H1 (cell line): ENCODE results near the gene NRXN3. TPM values are rescaled to one million over a fixed set of nuclear protein-coding genes. Genes with fewer than 3 reads are reported as not detected.

Experiments used
- CTCF ChIA-PET: fragments of 300-600 bp; sonication (Branson Sonifier 250); formaldehyde crosslinking; loops from one replicate; lab custom pipeline; 2021; ENCODE audit not compliant: partially characterized antibody; lab: Charles Lee
- POLR2A ChIA-PET: fragments of 300-600 bp; sonication (Branson Sonifier 250); formaldehyde crosslinking; loops from one replicate; lab custom pipeline; 2021; ENCODE audit warnings: inconsistent platforms; ENCODE audit not compliant: partially characterized antibody; lab: Charles Lee
- DNase-seq, 2 experiments: peaks; one replicate each; pipeline versions ENCODE4 v3.0.0 to v3.0.0-alpha.2; 2010 to 2022; ENCODE audit warnings: low spot score in 2 of 2, low read depth in 1 of 2, mixed read lengths in 1 of 2
- FAIRE-seq: peaks from 2 replicates; lab custom pipeline; 2011; peaks lifted over from hg19 to GRCh38; lab: Jason Lieb, UNC
- H2AFZ ChIP-seq: 2 replicates; pipeline ENCODE4 v1.8.1; 2012; ENCODE audit warnings: low read length, inconsistent platforms
- H2AK5ac ChIP-seq: 2 replicates; pipeline ENCODE4 v1.6.1; 2013; ENCODE audit warnings: low read depth, low read length
- H2BK120ac ChIP-seq: replicated peaks from 2 replicates; pipeline ENCODE3; 2013; ENCODE audit warnings: low read depth, low read length, inconsistent platforms
- H2BK12ac ChIP-seq: 2 replicates; pipeline ENCODE4 v1.6.1; 2013; ENCODE audit warnings: low read depth, low read length
- H2BK15ac ChIP-seq: 2 replicates; pipeline ENCODE4 v1.6.1; 2013; ENCODE audit warnings: low read length
- H2BK20ac ChIP-seq: 2 replicates; pipeline ENCODE4 v1.6.1; 2013; ENCODE audit warnings: low read length
- H2BK5ac ChIP-seq: 2 replicates; pipeline ENCODE4 v1.6.1; 2013; ENCODE audit warnings: low read depth, low read length
- H3K14ac ChIP-seq: 2 replicates; pipeline ENCODE4 v1.6.1; 2013; ENCODE audit warnings: inconsistent platforms; ENCODE audit not compliant: insufficient read length
- H3K18ac ChIP-seq: 2 replicates; pipeline ENCODE4 v1.6.1; 2013; ENCODE audit warnings: low read length; ENCODE audit errors: extremely low read depth
- H3K23ac ChIP-seq: 2 replicates; pipeline ENCODE4 v1.6.1; 2013; ENCODE audit warnings: inconsistent platforms; ENCODE audit not compliant: insufficient read length
- H3K23me2 ChIP-seq: 2 replicates; pipeline ENCODE4 v1.6.1; 2013; ENCODE audit warnings: low read depth, low read length
- H3K27ac ChIP-seq: 2 replicates; pipeline ENCODE4 v1.6.1; 2011; ENCODE audit warnings: low read depth, low read length, inconsistent platforms
- H3K27me3 ChIP-seq, 4 experiments: replicated peaks in 1 of 4; 1 replicate in 1 of 4; 2 replicates in 3 of 4; pipeline versions ENCODE4 v1.6.1 to v1.8.1; 2011 to 2013; ENCODE audit warnings: low read length in 3 of 4, mild to moderate bottlenecking in 3 of 4, inconsistent platforms in 2 of 4, mixed read lengths in 2 of 4, moderate library complexity in 1 of 4; ENCODE audit not compliant: control insufficient read depth in 3 of 4, insufficient read depth in 3 of 4; ENCODE audit errors: extremely low read depth in 1 of 4
- H3K36me3 ChIP-seq, 4 experiments: 2 replicates each; pipeline versions ENCODE4 v1.6.1 to v1.8.1; 2011 to 2013; ENCODE audit warnings: mild to moderate bottlenecking in 4 of 4, low read length in 3 of 4, moderate library complexity in 2 of 4, control low read depth in 1 of 4, inconsistent platforms in 1 of 4; ENCODE audit not compliant: insufficient read depth in 4 of 4, control insufficient read depth in 2 of 4
- H3K4ac ChIP-seq: replicated peaks from 2 replicates; pipeline ENCODE3; 2013; ENCODE audit warnings: low read length, low read depth, mixed read lengths, inconsistent platforms; ENCODE audit not compliant: insufficient read length
- H3K4me1 ChIP-seq, 4 experiments: replicated peaks in 1 of 4; 1 replicate in 1 of 4; 2 replicates in 3 of 4; pipeline versions ENCODE4 v1.6.1 to v1.8.1; 2011 to 2013; ENCODE audit warnings: low read length in 3 of 4, inconsistent platforms in 2 of 4, mixed read lengths in 1 of 4; ENCODE audit not compliant: insufficient read depth in 4 of 4, control insufficient read depth in 3 of 4
- H3K4me2 ChIP-seq, 2 experiments: 2 replicates each; pipeline versions ENCODE4 v1.6.1 to v1.8.1; 2011 to 2013; ENCODE audit warnings: low read depth in 2 of 2, low read length in 2 of 2, control low read depth in 1 of 2, inconsistent platforms in 1 of 2, mild to moderate bottlenecking in 1 of 2; ENCODE audit not compliant: insufficient read depth in 1 of 2
- H3K4me3 ChIP-seq, 4 experiments: fragments of 200-600, 300-600 bp in 1 of 4; sonication (generic), shearing (Covaris generic), sonication (Bioruptor Twin) in 1 of 4; 2 replicates each; pipeline versions ENCODE4 v1.5.1 to v1.8.1; 2011 to 2016; ENCODE audit warnings: low read length in 4 of 4, low read depth in 3 of 4, control low read depth in 2 of 4, inconsistent platforms in 2 of 4, mild to moderate bottlenecking in 2 of 4, mixed read lengths in 1 of 4, moderate library complexity in 1 of 4; ENCODE audit not compliant: insufficient read depth in 2 of 4; ENCODE audit errors: extremely low read depth in 1 of 4
- H3K56ac ChIP-seq: replicated peaks from 2 replicates; pipeline ENCODE3; 2013; ENCODE audit warnings: low read depth, mild to moderate bottlenecking, mixed read lengths, low read length, inconsistent platforms; ENCODE audit not compliant: insufficient read length
- H3K79me1 ChIP-seq: 2 replicates; pipeline ENCODE4 v1.6.1; 2013; ENCODE audit warnings: low read depth, low read length, control low read depth
- H3K79me2 ChIP-seq, 2 experiments: 2 replicates each; pipeline versions ENCODE4 v1.6.1 to v1.8.1; 2012 to 2013; ENCODE audit warnings: low read length in 2 of 2, mild to moderate bottlenecking in 2 of 2, inconsistent platforms in 1 of 2; ENCODE audit not compliant: insufficient read depth in 2 of 2, control insufficient read depth in 1 of 2
- H3K9ac ChIP-seq, 4 experiments: replicated peaks in 1 of 4; 1 replicate in 1 of 4; 2 replicates in 3 of 4; pipeline versions ENCODE4 v1.6.1 to v1.8.1; 2011 to 2013; ENCODE audit warnings: low read depth in 3 of 4, low read length in 3 of 4, control low read depth in 2 of 4, mild to moderate bottlenecking in 2 of 4, moderate library complexity in 2 of 4, inconsistent platforms in 1 of 4; ENCODE audit errors: extremely low read depth in 1 of 4
- H3K9me3 ChIP-seq, 2 experiments: 2 replicates each; pipeline versions ENCODE4 v1.6.1 to v1.8.1; 2012 to 2013; ENCODE audit warnings: mild to moderate bottlenecking in 2 of 2, moderate library complexity in 2 of 2, control low read depth in 1 of 2, inconsistent platforms in 1 of 2, low read depth in 1 of 2, low read length in 1 of 2, mixed read lengths in 1 of 2; ENCODE audit not compliant: insufficient read depth in 2 of 2
- H4K20me1 ChIP-seq, 2 experiments: replicated peaks in 1 of 2; 2 replicates each; pipeline versions ENCODE3 to v1.8.1; 2011 to 2013; ENCODE audit warnings: inconsistent platforms in 2 of 2, low read length in 2 of 2, mild to moderate bottlenecking in 1 of 2; ENCODE audit not compliant: insufficient read depth in 2 of 2, control insufficient read depth in 1 of 2
- H4K5ac ChIP-seq: 2 replicates; pipeline ENCODE4 v1.6.1; 2013; ENCODE audit warnings: low read length, low read depth, mixed read lengths, inconsistent platforms; ENCODE audit not compliant: insufficient read length
- H4K8ac ChIP-seq: 2 replicates; pipeline ENCODE4 v1.8.0; 2013; ENCODE audit warnings: mild to moderate bottlenecking, moderate library complexity, low read length, inconsistent platforms; ENCODE audit not compliant: insufficient read depth; ENCODE audit errors: extremely low read depth
- H4K91ac ChIP-seq: replicated peaks from 2 replicates; pipeline ENCODE3; 2013; ENCODE audit warnings: low read length, mixed read lengths, inconsistent platforms; ENCODE audit not compliant: insufficient read length
- BACH1 ChIP-seq: IDR thresholded peaks from 2 replicates; pipeline ENCODE4 v1.6.1; 2012; ENCODE audit warnings: low read length, improper control_type of control experiment
- BRCA1 ChIP-seq: IDR thresholded peaks from 2 replicates; pipeline ENCODE4 v1.6.1; 2012; ENCODE audit warnings: low read depth, low read length, improper control_type of control experiment
- CREB1 ChIP-seq: IDR thresholded peaks from 2 replicates; pipeline ENCODE4 v1.6.1; 2012; ENCODE audit warnings: inconsistent platforms
- EZH2 ChIP-seq: fragments of 200-600 bp; sonication (generic); IDR thresholded peaks from 2 replicates; pipeline ENCODE4 v1.7.1; 2012; ENCODE audit warnings: low read depth, mild to moderate bottlenecking, moderate library complexity, low read length, inconsistent platforms; ENCODE audit not compliant: severe bottlenecking
- MAFK ChIP-seq: IDR thresholded peaks from 2 replicates; pipeline ENCODE4 v1.6.1; 2012; ENCODE audit warnings: low read depth, mild to moderate bottlenecking, improper control_type of control experiment, low read length
- PHF8 ChIP-seq: fragments of 200-600 bp; sonication (generic); conservative IDR thresholded peaks from 2 replicates; pipeline ENCODE4 v1.7.1; 2012; ENCODE audit warnings: low read depth, mild to moderate bottlenecking, inconsistent platforms, low read length, moderate library complexity
- POU5F1 ChIP-seq: IDR thresholded peaks from 2 replicates; pipeline ENCODE4 v1.6.1; 2011; ENCODE audit warnings: low read depth, mild to moderate bottlenecking, low read length, moderate library complexity
- RNF2 ChIP-seq: fragments of 200-900, 300-1000 bp; sonication (generic); IDR thresholded peaks from 2 replicates; pipeline ENCODE4 v1.7.1; 2016; ENCODE audit warnings: borderline replicate concordance, low read depth, mild to moderate bottlenecking, antibody characterized with exemption, low read length; ENCODE audit not compliant: poor library complexity, severe bottlenecking; ENCODE audit errors: missing control alignments
- RXRA ChIP-seq: IDR thresholded peaks from 2 replicates; pipeline ENCODE4 v1.6.1; 2011; ENCODE audit warnings: low read depth, mild to moderate bottlenecking, low read length, moderate library complexity; ENCODE audit not compliant: insufficient read depth
- SIN3A ChIP-seq, 2 experiments: IDR thresholded peaks in 1 of 2; conservative IDR thresholded peaks in 1 of 2; 2 replicates each; pipeline ENCODE4 v1.6.1; 2011 to 2012; ENCODE audit warnings: low read length in 2 of 2, improper control_type of control experiment in 1 of 2, low read depth in 1 of 2, mild to moderate bottlenecking in 1 of 2
- SIRT6 ChIP-seq: IDR thresholded peaks from one replicate; pipeline ENCODE4 v1.7.1; 2012; ENCODE audit warnings: low read length, inconsistent platforms
- SIX5 ChIP-seq: IDR thresholded peaks from 2 replicates; pipeline ENCODE4 v1.6.1; 2011; ENCODE audit warnings: mild to moderate bottlenecking, low read depth, low read length
- SP1 ChIP-seq: IDR thresholded peaks from 2 replicates; pipeline ENCODE4 v1.6.1; 2011; ENCODE audit warnings: low read depth, low read length
- SP2 ChIP-seq: IDR thresholded peaks from 2 replicates; pipeline ENCODE4 v1.6.1; 2012; ENCODE audit warnings: mild to moderate bottlenecking, low read length, inconsistent platforms
- TAF1 ChIP-seq: IDR thresholded peaks from 2 replicates; pipeline ENCODE4 v1.6.1; 2011; ENCODE audit warnings: mild to moderate bottlenecking, low read depth, low read length
- WGBS, 2 experiments: shearing (Covaris generic) in 1 of 2; methylation state at CpG; one replicate each; pipeline versions ENCODE4 v1.1.6 to v1.1.7; 2013 to 2015; ENCODE audit warnings: low lambda C conversion rate in 2 of 2, mixed read lengths in 2 of 2, inconsistent platforms in 1 of 2, low coverage in 1 of 2, missing lambda C conversion rate in 1 of 2; ENCODE audit not compliant: insufficient replicate concordance in 2 of 2, insufficient coverage in 1 of 2, insufficient read length in 1 of 2; ENCODE audit errors: extremely low coverage in 1 of 2, missing lambda C conversion rate in 1 of 2; 5-methylcytosine and 5-hydroxymethylcytosine counted together
- polyA plus RNA-seq, 7 experiments: library from polyadenylated mRNA; depleted of rRNA in 3 of 7; stranded (reverse) in 5 of 7; unstranded in 2 of 7; fragments of >200 nt in 5 of 7; fragments of 200-250 nt in 2 of 7; gene quantifications; 1 replicate in 5 of 7; 2 replicates in 1 of 7; 4 replicates in 1 of 7; pipeline versions ENCODE4 v1.2.1 to v1.2.3, GENCODE V29; 2011 to 2013; ENCODE audit warnings: missing spikeins in 2 of 7, mixed read lengths in 2 of 7
- total RNA-seq: library from RNA; stranded (reverse); fragmentation: NEBNext Ultra II Directional; extraction: Animal tissue kit (Norgen Biotek cat#: 25700); gene quantifications from 2 replicates; pipeline ENCODE4 v1.2.1, GENCODE V29; 2021

NRXN3 gene
- total and polyA plus RNA-seq, 2 of the 8 experiments (the other 6 are each of a cell fraction or from before 2014, with no cell fraction given): 2.6 to 4.1 TPM

DNA sequence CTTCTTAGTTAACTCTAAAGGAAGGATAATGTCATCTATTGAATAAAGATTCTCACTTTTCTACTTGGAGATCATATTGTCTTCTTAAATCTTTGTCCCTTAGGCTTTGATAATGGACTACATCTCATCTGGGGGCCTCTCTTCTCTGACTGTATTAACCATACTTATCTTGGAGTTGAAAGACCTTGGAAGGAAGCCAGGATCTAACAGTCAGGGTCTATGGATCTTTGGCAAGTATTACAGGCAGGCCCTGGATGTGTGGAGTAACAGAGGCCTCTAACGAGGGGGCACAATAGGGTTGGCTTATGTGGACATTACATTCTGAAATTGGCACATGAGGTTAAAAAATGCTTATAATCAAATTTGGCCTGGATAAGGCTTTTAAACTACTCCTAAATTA, 513.8 kb downstream of the NRXN3 start:
- Histone ChIP-seq H3K9ac (no peak overlapping the region), H3K18ac (no peak overlapping the region), H3K14ac (no peak overlapping the region), H3K4me3 (no peak overlapping the region), H3K23ac (no peak overlapping the region), H2BK5ac (no peak overlapping the region), H2BK12ac (no peak overlapping the region), H3K79me2 (no peaks in the 10 kb centered on the region), H3K79me1 (no peaks in the 10 kb centered on the region), H3K23me2 (no peaks in the 10 kb centered on the region; the same call in 1 of the 2 replicates), H4K20me1 (no peaks in the 10 kb centered on the region), H3K27ac (no peak overlapping the region), H2BK15ac (no peak overlapping the region), H2BK20ac (no peak overlapping the region), H2BK120ac (no peak overlapping the region), H2AK5ac (no peak overlapping the region), H4K91ac (no peak overlapping the region), H4K5ac (no peak overlapping the region), H3K4me1 (no peaks in the 10 kb centered on the region), H3K56ac (no peak overlapping the region), H3K4ac (no peak overlapping the region), H2AFZ (no peak overlapping the region), H3K36me3 (no peaks in the 10 kb centered on the region), H3K9me3 (no peaks in the 10 kb centered on the region), H3K27me3 (no peaks in the 10 kb centered on the region), H3K4me2 (no peak overlapping the region), H4K8ac (no peak overlapping the region)
- 95% methylated on average over 1 of the region's 1 CpG; no CpG with 5 or more reads in 1 of the 2 experiments for WGBS, 2 experiments
- ChIA-PET POLR2A (no interaction called here), CTCF (interaction anchor here (0.6 to 1.1 kb wide), 4 partner anchors 10 to 409 kb away, joined by 3 to 4 read pairs (median 4); no protein-coding TSS in a partner anchor)
- FAIRE-seq: no peak
- no peak for DNase-seq
- no peak for TF ChIP-seq RNF2
- TF ChIP-seq SIRT6: no peak
- TF ChIP-seq SP1: no peak
- no peak for TF ChIP-seq PHF8
- TF ChIP-seq SP2: no peak
- TF ChIP-seq BRCA1: no peak
- TF ChIP-seq RXRA: no peak
- TF ChIP-seq EZH2: no peak
- no peak for TF ChIP-seq CREB1
- TF ChIP-seq MAFK: no peak
- TF ChIP-seq POU5F1: no peak
- no peak for TF ChIP-seq SIN3A (conservative IDR thresholded peaks at IDR 0.05 in 1 of 2, IDR thresholded peaks at IDR 0.05 in 1 of 2; ENCODE audit: low read depth in 1 of 2, low read length in 2 of 2)
- no peak for TF ChIP-seq SIX5
- no peak for TF ChIP-seq BACH1
- no peak for TF ChIP-seq TAF1
